Measurements from ENCODE around the gene NECAB3. TPM values are rescaled to one million over a fixed set of nuclear protein-coding genes. Genes with fewer than 3 reads are reported as not detected.

NECAB3 gene
- total RNA-seq, 1 experiment from 2014 or later, result 105 TPM

DNA sequence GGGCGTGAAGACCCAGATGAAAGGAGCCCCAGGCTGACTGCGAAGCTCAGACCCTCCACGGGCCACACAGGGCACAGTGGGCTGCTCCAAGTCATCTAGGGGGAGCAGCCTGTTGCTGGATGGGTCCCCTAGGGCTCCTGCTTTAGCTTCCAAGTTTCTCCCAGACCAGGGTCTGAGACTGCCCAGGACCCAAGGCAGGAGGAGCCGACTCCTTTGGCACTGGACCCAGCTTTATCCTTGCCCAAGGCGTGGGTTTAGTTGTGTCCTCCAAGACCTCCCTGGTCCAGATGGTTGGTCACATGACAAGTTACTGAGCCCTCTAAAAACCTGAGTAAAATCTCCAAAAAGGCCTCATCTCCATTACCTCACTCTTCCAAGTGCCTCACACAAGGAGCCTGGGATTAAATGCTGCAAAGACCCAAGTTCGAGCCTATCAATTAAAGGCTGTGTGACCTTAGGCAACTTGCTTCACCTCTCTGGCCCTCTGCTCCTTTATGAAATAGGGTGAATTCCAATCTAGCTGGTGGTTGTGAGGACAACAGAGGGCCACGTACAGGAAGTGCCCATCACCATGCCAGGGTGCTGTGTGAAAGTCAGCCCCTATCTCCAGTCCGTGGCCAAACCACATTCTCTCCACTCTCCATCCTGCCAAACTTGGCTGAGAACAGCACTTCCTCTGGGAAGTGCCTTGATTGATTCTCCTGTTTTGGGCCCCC is 2.5 kb downstream of the NECAB3 start:
- DNase-seq, result no peak
- TF ChIP-seq, protein P1, sequence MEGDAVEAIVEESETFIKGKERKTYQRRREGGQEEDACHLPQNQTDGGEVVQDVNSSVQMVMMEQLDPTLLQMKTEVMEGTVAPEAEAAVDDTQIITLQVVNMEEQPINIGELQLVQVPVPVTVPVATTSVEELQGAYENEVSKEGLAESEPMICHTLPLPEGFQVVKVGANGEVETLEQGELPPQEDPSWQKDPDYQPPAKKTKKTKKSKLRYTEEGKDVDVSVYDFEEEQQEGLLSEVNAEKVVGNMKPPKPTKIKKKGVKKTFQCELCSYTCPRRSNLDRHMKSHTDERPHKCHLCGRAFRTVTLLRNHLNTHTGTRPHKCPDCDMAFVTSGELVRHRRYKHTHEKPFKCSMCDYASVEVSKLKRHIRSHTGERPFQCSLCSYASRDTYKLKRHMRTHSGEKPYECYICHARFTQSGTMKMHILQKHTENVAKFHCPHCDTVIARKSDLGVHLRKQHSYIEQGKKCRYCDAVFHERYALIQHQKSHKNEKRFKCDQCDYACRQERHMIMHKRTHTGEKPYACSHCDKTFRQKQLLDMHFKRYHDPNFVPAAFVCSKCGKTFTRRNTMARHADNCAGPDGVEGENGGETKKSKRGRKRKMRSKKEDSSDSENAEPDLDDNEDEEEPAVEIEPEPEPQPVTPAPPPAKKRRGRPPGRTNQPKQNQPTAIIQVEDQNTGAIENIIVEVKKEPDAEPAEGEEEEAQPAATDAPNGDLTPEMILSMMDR (IDR thresholded peaks at IDR 0.05; ENCODE audit: insufficient read depth in 1 of 2, low read depth in 1 of 2, low read length in 1 of 2, severe bottlenecking in 1 of 2, unreplicated experiment in 1 of 2), result no peak
- H3K9me3 Mint-ChIP-seq (ENCODE audit: unreplicated experiment), result no peaks in the 10 kb centered on the region
- peak overlapping the region; percentile 99 for H3K4me3 Mint-ChIP-seq (ENCODE audit: unreplicated experiment)
- POLR2A ChIA-PET, result no interaction called here
- CTCF ChIA-PET, result interaction anchor here (0.6 to 1.9 kb wide), 5 partner anchors 48 to 145 kb away, joined by 3 to 4 read pairs (median 3); partner anchors contain the start of gene PXMP4
- Histone ChIP-seq H3K9me3 (no peaks in the 10 kb centered on the region), H3K36me3 (ENCODE audit: control insufficient read depth, insufficient read depth, low read length) (peaks cover 11% of the 10 kb centered on the region), H3K27me3 (replicated peaks; ENCODE audit: control insufficient read depth, insufficient read depth, low read length) (no peaks in the 10 kb centered on the region), H3K4me1 (peaks cover 18% of the 10 kb centered on the region), H3K4me3 (ENCODE audit: low read depth, low read length) (no peak overlapping the region)
- peaks cover 56% of the 10 kb centered on the region for H3K36me3 Mint-ChIP-seq (ENCODE audit: insufficient read depth, unreplicated experiment)
- intact Hi-C loops (cut with micrococcal nuclease; ENCODE audit: unreplicated experiment), result loop anchor here (5.0 kb wide), 1 partner anchor 141 kb away; the partner anchor contains the start of gene CHMP4B
- peaks cover 39% of the 10 kb centered on the region for H3K4me1 Mint-ChIP-seq (ENCODE audit: low read depth, unreplicated experiment)
- TSS peak; percentile 29 for BruUV-seq (replicated peaks)
- H3K27ac Mint-ChIP-seq (ENCODE audit: unreplicated experiment), result peak overlapping the region; percentile 98
- no peaks in the 10 kb centered on the region for H3K27me3 Mint-ChIP-seq (ENCODE audit: insufficient read depth, unreplicated experiment)

DNA sequence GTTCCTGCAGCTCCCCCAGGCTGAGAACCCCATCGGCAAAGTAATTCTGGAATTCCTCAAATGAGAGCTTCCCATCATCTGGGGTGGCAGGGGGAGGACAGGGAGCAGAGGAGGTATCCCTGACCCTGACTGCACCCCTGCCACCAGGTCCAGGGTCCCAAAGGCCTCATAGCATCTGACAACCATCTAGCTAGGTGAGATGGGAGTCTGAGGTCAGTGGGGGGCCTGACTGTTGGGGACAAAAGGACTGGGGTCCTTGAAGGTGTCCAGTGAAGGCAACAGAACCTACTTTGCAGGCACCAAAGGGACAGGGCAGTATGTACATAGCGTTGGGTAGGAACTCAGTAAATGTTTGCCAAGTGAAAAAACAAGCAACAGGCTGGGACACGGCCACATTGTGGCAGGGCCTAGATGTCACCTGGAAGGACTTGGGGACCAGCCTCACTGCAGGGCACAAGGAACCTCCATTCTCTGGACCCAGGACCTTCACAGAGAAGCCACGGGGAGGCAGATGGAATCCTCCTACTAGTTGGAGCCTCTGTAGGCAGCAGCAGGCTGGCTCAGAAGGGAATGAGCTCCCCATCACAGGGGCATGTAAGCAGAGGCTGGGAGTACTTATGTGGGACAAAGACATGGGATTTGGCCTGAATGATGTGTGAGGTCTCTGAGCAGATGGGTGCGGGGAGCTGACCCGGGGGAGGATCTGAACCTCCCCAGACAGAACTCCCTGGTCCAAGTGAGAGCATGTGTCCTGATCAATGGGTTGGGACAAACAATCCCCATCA is 3.3 kb downstream of the NECAB3 start:
- intact Hi-C loops (cut with micrococcal nuclease; ENCODE audit: unreplicated experiment), result loop anchor here (5.0 kb wide), 1 partner anchor 141 kb away; the partner anchor contains the start of gene CHMP4B
- TF ChIP-seq, protein P1 (IDR thresholded peaks at IDR 0.05; ENCODE audit: insufficient read depth in 1 of 2, low read depth in 1 of 2, low read length in 1 of 2, severe bottlenecking in 1 of 2, unreplicated experiment in 1 of 2), result no peak
- no peak overlapping the region for H3K27ac Mint-ChIP-seq (ENCODE audit: unreplicated experiment)
- peak overlapping the region; percentile 6 for H3K4me3 Mint-ChIP-seq (ENCODE audit: unreplicated experiment)
- peaks cover 35% of the 10 kb centered on the region for H3K4me1 Mint-ChIP-seq (ENCODE audit: low read depth, unreplicated experiment)
- peaks cover 23% of the 10 kb centered on the region for H3K4me1 ChIP-seq
- H3K36me3 ChIP-seq (ENCODE audit: control insufficient read depth, insufficient read depth, low read length), result peaks cover 11% of the 10 kb centered on the region
- POLR2A ChIA-PET, result no interaction called here
- no peak overlapping the region for H3K4me3 ChIP-seq (ENCODE audit: low read depth, low read length)
- no peaks in the 10 kb centered on the region for H3K9me3 ChIP-seq
- CTCF ChIA-PET, result interaction anchor here (0.6 to 1.9 kb wide), 3 partner anchors 49 to 142 kb away, joined by 3 to 4 read pairs (median 3); partner anchors contain the start of gene PXMP4
- no peaks in the 10 kb centered on the region for H3K9me3 Mint-ChIP-seq (ENCODE audit: unreplicated experiment)
- peaks cover 54% of the 10 kb centered on the region for H3K36me3 Mint-ChIP-seq (ENCODE audit: insufficient read depth, unreplicated experiment)
- no peaks in the 10 kb centered on the region for H3K27me3 ChIP-seq (replicated peaks; ENCODE audit: control insufficient read depth, insufficient read depth, low read length)
- no peak for DNase-seq
- no peaks in the 10 kb centered on the region for H3K27me3 Mint-ChIP-seq (ENCODE audit: insufficient read depth, unreplicated experiment)
- no TSS peak for BruUV-seq (replicated peaks)

Data from Caco-2 (cell line).